Measurements from ENCODE around the gene AAMP. TPM values are rescaled to one million over a fixed set of nuclear protein-coding genes. Genes with fewer than 3 reads are reported as not detected.
"Not testable (repeated sequence)": the region's sequence is repeated elsewhere in the genome, so short reads cannot be mapped to it uniquely, and the experiment has no call there.

AAMP gene
- total and polyA plus RNA-seq, 2 donors, result 67.2 to 69.2 TPM

GRCh38 chr2:218280260-218280870, 10.4 kb upstream of the AAMP start:
- no peaks in the 10 kb centered on the region for H3K9me3 ChIP-seq (ENCODE audit: control insufficient read depth in 2 of 2, insufficient read depth in 1 of 2, low read length in 1 of 2)
- no peak for DNase-seq (ENCODE audit: low read depth in 6 of 9, low spot score in 9 of 9)
- no peak overlapping the region for H3K4me3 ChIP-seq (ENCODE audit: low read length in 2 of 2)
- 94% methylated on average over 14 of the region's 14 CpGs for WGBS
- H3K27ac ChIP-seq (ENCODE audit: low read depth in 1 of 2, low read length in 1 of 2), result no peak overlapping the region
- no peaks in the 10 kb centered on the region for H3K27me3 ChIP-seq (ENCODE audit: control insufficient read depth in 2 of 2, insufficient read depth in 1 of 2, low read length in 1 of 2)
- H3K4me1 ChIP-seq (ENCODE audit: control insufficient read depth in 2 of 2, insufficient read depth in 2 of 2, low read length in 2 of 2), result peaks cover 1 to 31% of the 10 kb centered on the region in 2 donors
- H3K36me3 ChIP-seq (ENCODE audit: control insufficient read depth in 2 of 2, insufficient read depth in 2 of 2, low read length in 1 of 2), result peaks cover 63 to 83% of the 10 kb centered on the region in 2 donors

- DNase-seq (ENCODE audit: low read depth in 6 of 9, low spot score in 9 of 9), result no peak
These were observed 8.8 kb upstream of the AAMP start for GRCh38 chr2:218278531-218279360.

GRCh38 chr2:218277921-218278320, 8.0 kb upstream of the AAMP start:
- DNase-seq (ENCODE audit: low read depth in 6 of 9, low spot score in 9 of 9), result no peak
- 90% methylated on average over 7 of the region's 7 CpGs for WGBS
- H3K27me3 ChIP-seq (ENCODE audit: control insufficient read depth in 2 of 2, insufficient read depth in 1 of 2, low read length in 1 of 2), result no peaks in the 10 kb centered on the region
- peaks cover 0 to 11% of the 10 kb centered on the region in 2 donors for H3K4me1 ChIP-seq (ENCODE audit: control insufficient read depth in 2 of 2, insufficient read depth in 2 of 2, low read length in 2 of 2)
- H3K36me3 ChIP-seq (ENCODE audit: control insufficient read depth in 2 of 2, insufficient read depth in 2 of 2, low read length in 1 of 2), result peaks cover 81 to 88% of the 10 kb centered on the region in 2 donors
- H3K4me3 ChIP-seq (ENCODE audit: low read length in 2 of 2), result no peak overlapping the region
- no peaks in the 10 kb centered on the region for H3K9me3 ChIP-seq (ENCODE audit: control insufficient read depth in 2 of 2, insufficient read depth in 1 of 2, low read length in 1 of 2)
- no peak overlapping the region for H3K27ac ChIP-seq (ENCODE audit: low read depth in 1 of 2, low read length in 1 of 2)

More at GRCh38 chr2:218278531-218279360, 8.8 kb upstream of the AAMP start:
- Histone ChIP-seq H3K9me3 (ENCODE audit: control insufficient read depth in 2 of 2, insufficient read depth in 1 of 2, low read length in 1 of 2) (no peaks in the 10 kb centered on the region), H3K27me3 (ENCODE audit: control insufficient read depth in 2 of 2, insufficient read depth in 1 of 2, low read length in 1 of 2) (no peaks in the 10 kb centered on the region), H3K27ac (ENCODE audit: low read depth in 1 of 2, low read length in 1 of 2) (no peak overlapping the region), H3K4me1 (ENCODE audit: control insufficient read depth in 2 of 2, insufficient read depth in 2 of 2, low read length in 2 of 2) (peaks cover 0 to 16% of the 10 kb centered on the region in 2 donors), H3K36me3 (ENCODE audit: control insufficient read depth in 2 of 2, insufficient read depth in 2 of 2, low read length in 1 of 2) (peaks cover 79 to 92% of the 10 kb centered on the region in 2 donors), H3K4me3 (ENCODE audit: low read length in 2 of 2) (no peak overlapping the region)
- WGBS, result 97% methylated on average over 16 of the region's 16 CpGs

GRCh38 chr2:218276986-218277755, 7.2 kb upstream of the AAMP start:
- Histone ChIP-seq H3K36me3 (ENCODE audit: control insufficient read depth in 2 of 2, insufficient read depth in 2 of 2, low read length in 1 of 2) (peaks cover 80 to 81% of the 10 kb centered on the region in 2 donors), H3K4me3 (ENCODE audit: low read length in 2 of 2) (no peak overlapping the region), H3K27ac (ENCODE audit: low read depth in 1 of 2, low read length in 1 of 2) (no peak overlapping the region), H3K4me1 (ENCODE audit: control insufficient read depth in 2 of 2, insufficient read depth in 2 of 2, low read length in 2 of 2) (peaks cover 0 to 12% of the 10 kb centered on the region in 2 donors), H3K27me3 (ENCODE audit: control insufficient read depth in 2 of 2, insufficient read depth in 1 of 2, low read length in 1 of 2) (no peaks in the 10 kb centered on the region), H3K9me3 (ENCODE audit: control insufficient read depth in 2 of 2, insufficient read depth in 1 of 2, low read length in 1 of 2) (no peaks in the 10 kb centered on the region)
- 97% methylated on average over 12 of the region's 12 CpGs for WGBS
- no peak for DNase-seq (ENCODE audit: low read depth in 6 of 9, low spot score in 9 of 9)

- Histone ChIP-seq H3K27me3 (ENCODE audit: control insufficient read depth in 2 of 2, insufficient read depth in 1 of 2, low read length in 1 of 2) (no peaks in the 10 kb centered on the region), H3K27ac (ENCODE audit: low read depth in 1 of 2, low read length in 1 of 2) (no peak overlapping the region), H3K36me3 (ENCODE audit: control insufficient read depth in 2 of 2, insufficient read depth in 2 of 2, low read length in 1 of 2) (peaks cover 72 to 73% of the 10 kb centered on the region in 2 donors), H3K4me3 (ENCODE audit: low read length in 2 of 2) (no peak overlapping the region), H3K9me3 (ENCODE audit: control insufficient read depth in 2 of 2, insufficient read depth in 1 of 2, low read length in 1 of 2) (no peaks in the 10 kb centered on the region), H3K4me1 (ENCODE audit: control insufficient read depth in 2 of 2, insufficient read depth in 2 of 2, low read length in 2 of 2) (peaks cover 9 to 23% of the 10 kb centered on the region in 2 donors)
- WGBS, result 95% methylated on average over 9 of the region's 9 CpGs
- no peak for DNase-seq (ENCODE audit: low read depth in 6 of 9, low spot score in 9 of 9)
These were observed 5.6 kb upstream of the AAMP start for GRCh38 chr2:218275371-218276072.

- Histone ChIP-seq H3K4me3 (ENCODE audit: low read length in 2 of 2) (no peak overlapping the region), H3K36me3 (ENCODE audit: control insufficient read depth in 2 of 2, insufficient read depth in 2 of 2, low read length in 1 of 2) (peaks cover 63 to 64% of the 10 kb centered on the region in 2 donors), H3K27ac (ENCODE audit: low read depth in 1 of 2, low read length in 1 of 2) (peak overlapping the region in 1 of 2 donors; percentile 34), H3K9me3 (ENCODE audit: control insufficient read depth in 2 of 2, insufficient read depth in 1 of 2, low read length in 1 of 2) (peaks cover 0 to 6% of the 10 kb centered on the region in 2 donors), H3K4me1 (ENCODE audit: control insufficient read depth in 2 of 2, insufficient read depth in 2 of 2, low read length in 2 of 2) (peaks cover 9 to 23% of the 10 kb centered on the region in 2 donors), H3K27me3 (ENCODE audit: control insufficient read depth in 2 of 2, insufficient read depth in 1 of 2, low read length in 1 of 2) (no peaks in the 10 kb centered on the region)
- 95% methylated on average over 4 of the region's 4 CpGs for WGBS
- no peak for DNase-seq (ENCODE audit: low read depth in 6 of 9, low spot score in 9 of 9)
These were observed 4.6 kb upstream of the AAMP start for GRCh38 chr2:218274586-218274985.

- Histone ChIP-seq H3K4me3 (ENCODE audit: low read length in 2 of 2) (no peak overlapping the region), H3K27me3 (ENCODE audit: control insufficient read depth in 2 of 2, insufficient read depth in 1 of 2, low read length in 1 of 2) (no peaks in the 10 kb centered on the region), H3K36me3 (ENCODE audit: control insufficient read depth in 2 of 2, insufficient read depth in 2 of 2, low read length in 1 of 2) (peaks cover 57% of the 10 kb centered on the region in 2 donors), H3K4me1 (ENCODE audit: control insufficient read depth in 2 of 2, insufficient read depth in 2 of 2, low read length in 2 of 2) (peaks cover 14 to 29% of the 10 kb centered on the region in 2 donors), H3K27ac (ENCODE audit: low read depth in 1 of 2, low read length in 1 of 2) (no peak overlapping the region), H3K9me3 (ENCODE audit: control insufficient read depth in 2 of 2, insufficient read depth in 1 of 2, low read length in 1 of 2) (peaks cover 0 to 7% of the 10 kb centered on the region in 2 donors)
- DNase-seq (ENCODE audit: low read depth in 6 of 9, low spot score in 9 of 9), result no peak
- 95% methylated on average over 2 of the region's 2 CpGs for WGBS
These were observed 3.9 kb upstream of the AAMP start for GRCh38 chr2:218273908-218274249.

GRCh38 chr2:218273214-218273907, 3.4 kb upstream of the AAMP start:
- H3K4me3 ChIP-seq (ENCODE audit: low read length in 2 of 2); H3K9me3 ChIP-seq (ENCODE audit: control insufficient read depth in 2 of 2, insufficient read depth in 1 of 2, low read length in 1 of 2); DNase-seq (ENCODE audit: low read depth in 6 of 9, low spot score in 9 of 9); H3K27me3 ChIP-seq (ENCODE audit: control insufficient read depth in 2 of 2, insufficient read depth in 1 of 2, low read length in 1 of 2); H3K27ac ChIP-seq (ENCODE audit: low read depth in 1 of 2, low read length in 1 of 2): not testable (repeated sequence)
- 98% methylated on average over 8 of the region's 8 CpGs for WGBS
- H3K36me3 ChIP-seq (ENCODE audit: control insufficient read depth in 2 of 2, insufficient read depth in 2 of 2, low read length in 1 of 2), result peaks cover 51 to 53% of the 10 kb centered on the region in 2 donors
- peaks cover 14 to 30% of the 10 kb centered on the region in 2 donors for H3K4me1 ChIP-seq (ENCODE audit: control insufficient read depth in 2 of 2, insufficient read depth in 2 of 2, low read length in 2 of 2)
